Astrocyte of the spinal cord (primary cell): ENCODE measurements around the gene IQCM.

Experiments
- DNase-seq: peaks from one replicate; pipeline ENCODE4 v3.0.0; 2011; ENCODE audit warnings: low read depth, low spot score
- H3K4me3 ChIP-seq: 2 replicates; pipeline ENCODE4 v1.5.1; 2011; ENCODE audit warnings: low read depth, mild to moderate bottlenecking, low read length, moderate library complexity
- in situ Hi-C: cut with HindIII; loops from 2 replicates; pipeline ENCODE4 v1.10.0; 2017; ENCODE audit warnings: low sequenced_read_pairs
- TF ChIP-seq, protein P1 (sequence below): IDR thresholded peaks from 2 replicates; pipeline ENCODE4 v1.5.1; 2012; ENCODE audit warnings: low read depth, mild to moderate bottlenecking, low read length, inconsistent platforms

The IQCM gene

DNA sequence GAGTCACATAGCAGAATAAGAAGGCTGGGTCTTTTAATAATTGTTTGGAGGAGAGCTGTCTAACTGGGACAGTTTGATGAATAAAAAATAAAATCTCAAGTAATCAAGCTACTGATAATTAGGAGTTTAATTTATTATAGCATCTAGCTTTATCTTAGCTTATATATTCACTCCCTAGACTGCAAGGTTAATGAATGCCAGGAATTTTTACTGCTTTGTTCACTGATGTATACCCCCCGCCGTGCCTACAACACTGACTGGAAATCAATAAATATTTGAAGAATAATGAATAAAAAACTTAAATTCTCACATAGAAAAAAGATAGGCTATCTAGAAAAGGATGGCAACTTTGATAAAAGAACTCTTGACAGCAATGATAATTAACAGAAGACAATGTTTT lies 59.7 kb downstream of the IQCM start:
- no peak for DNase-seq
- H3K4me3 ChIP-seq: no peak overlapping the region
- TF ChIP-seq, protein P1, sequence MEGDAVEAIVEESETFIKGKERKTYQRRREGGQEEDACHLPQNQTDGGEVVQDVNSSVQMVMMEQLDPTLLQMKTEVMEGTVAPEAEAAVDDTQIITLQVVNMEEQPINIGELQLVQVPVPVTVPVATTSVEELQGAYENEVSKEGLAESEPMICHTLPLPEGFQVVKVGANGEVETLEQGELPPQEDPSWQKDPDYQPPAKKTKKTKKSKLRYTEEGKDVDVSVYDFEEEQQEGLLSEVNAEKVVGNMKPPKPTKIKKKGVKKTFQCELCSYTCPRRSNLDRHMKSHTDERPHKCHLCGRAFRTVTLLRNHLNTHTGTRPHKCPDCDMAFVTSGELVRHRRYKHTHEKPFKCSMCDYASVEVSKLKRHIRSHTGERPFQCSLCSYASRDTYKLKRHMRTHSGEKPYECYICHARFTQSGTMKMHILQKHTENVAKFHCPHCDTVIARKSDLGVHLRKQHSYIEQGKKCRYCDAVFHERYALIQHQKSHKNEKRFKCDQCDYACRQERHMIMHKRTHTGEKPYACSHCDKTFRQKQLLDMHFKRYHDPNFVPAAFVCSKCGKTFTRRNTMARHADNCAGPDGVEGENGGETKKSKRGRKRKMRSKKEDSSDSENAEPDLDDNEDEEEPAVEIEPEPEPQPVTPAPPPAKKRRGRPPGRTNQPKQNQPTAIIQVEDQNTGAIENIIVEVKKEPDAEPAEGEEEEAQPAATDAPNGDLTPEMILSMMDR: no peak
- in situ Hi-C loops: no loop called here

- H3K4me3 ChIP-seq: no peak overlapping the region
- peak; percentile 48 for DNase-seq
- in situ Hi-C loops: no loop called here
- TF ChIP-seq, protein P1: no peak
Measured at GRCh38 chr4:149754526-149754925, 61.1 kb downstream of the IQCM start.

DNA sequence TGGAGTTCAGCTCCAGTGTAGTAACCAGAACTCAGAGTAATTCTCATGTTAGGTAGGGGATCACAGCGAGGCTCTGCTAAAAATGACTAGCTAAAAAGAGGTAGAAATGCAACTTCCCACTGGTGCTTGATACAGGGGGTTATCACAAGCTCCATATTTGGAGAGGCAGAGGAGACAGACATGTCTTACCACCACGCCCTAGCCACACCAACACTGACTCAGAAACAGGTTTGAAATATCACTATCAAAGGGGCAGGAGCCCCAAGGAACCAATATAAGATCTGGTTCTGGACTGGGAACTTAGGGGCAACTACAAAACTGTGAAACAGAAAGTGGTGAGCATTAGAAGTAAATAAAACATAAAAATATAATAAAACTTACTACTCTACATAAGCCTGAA lies 62.9 kb downstream of the IQCM start:
- in situ Hi-C loops: no loop called here
- no peak overlapping the region for H3K4me3 ChIP-seq
- TF ChIP-seq, protein P1: no peak
- no peak for DNase-seq

DNA sequence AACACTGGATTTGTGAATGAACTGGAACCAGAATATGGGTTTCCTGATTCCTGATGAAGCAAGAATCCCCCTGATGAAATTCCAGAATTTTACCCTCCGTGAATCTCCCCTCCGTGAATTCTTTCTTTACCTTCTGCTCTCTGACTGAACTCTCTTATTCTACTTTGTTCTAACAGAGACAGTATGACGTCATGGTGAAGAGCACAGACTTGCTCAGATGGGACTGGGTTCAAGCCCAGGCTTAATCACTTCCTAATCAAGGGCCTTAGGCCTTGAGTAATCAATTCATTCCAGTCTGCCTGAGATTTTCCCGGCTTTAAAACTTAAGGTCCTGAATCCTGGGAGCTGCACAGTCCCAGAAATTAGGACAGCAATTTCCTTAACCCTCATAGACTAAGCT lies 64.5 kb downstream of the IQCM start:
- no peak for DNase-seq
- TF ChIP-seq, protein P1: no peak
- in situ Hi-C loops: no loop called here
- H3K4me3 ChIP-seq: no peak overlapping the region

DNA sequence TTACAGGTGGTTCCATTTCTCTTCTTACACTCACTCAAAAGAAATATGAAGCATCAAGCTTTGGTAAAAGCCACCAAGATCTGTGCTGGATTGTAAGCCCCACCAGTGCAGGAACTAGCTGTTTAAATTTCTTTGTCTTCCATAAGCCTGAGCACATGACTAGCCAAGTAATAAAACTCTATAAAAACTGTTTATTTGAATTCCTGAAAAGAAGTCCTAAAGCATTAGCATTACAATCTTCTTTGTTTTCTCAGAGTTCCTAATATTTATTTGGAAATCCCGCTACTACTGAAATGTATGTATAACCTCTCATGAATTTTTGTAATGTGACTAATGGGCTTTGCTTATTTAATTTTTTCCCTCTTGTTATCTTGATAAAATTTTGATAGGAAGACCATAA lies 65.9 kb downstream of the IQCM start:
- in situ Hi-C loops: no loop called here
- H3K4me3 ChIP-seq: no peak overlapping the region
- no peak for DNase-seq
- TF ChIP-seq, protein P1: no peak

DNA sequence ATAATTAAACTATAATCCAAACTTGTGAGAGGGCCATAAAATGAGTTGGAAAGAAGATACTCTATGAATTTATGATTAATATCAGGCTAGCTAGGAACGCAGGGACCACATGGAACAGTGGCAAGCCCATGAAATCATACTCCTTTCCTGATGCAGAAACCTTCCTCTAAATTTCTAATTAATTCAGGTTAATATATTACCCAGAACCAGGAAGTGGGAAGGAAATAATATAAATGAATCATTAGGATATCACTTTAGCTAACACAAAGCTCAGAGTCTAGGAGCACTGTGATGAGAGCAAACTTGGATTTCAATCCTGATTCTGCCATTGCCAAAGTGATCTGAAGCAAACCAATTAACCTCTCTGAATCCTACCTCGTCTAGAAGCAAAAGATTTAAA lies 68.0 kb downstream of the IQCM start:
- H3K4me3 ChIP-seq: no peak overlapping the region
- in situ Hi-C loops: no loop called here
- DNase-seq: no peak

More for the DNA sequence above, 68.0 kb downstream of the IQCM start:
- TF ChIP-seq, protein P1: no peak
